HG03280 (cell line): ENCODE data around the gene DIP2C.

Experiments
- ATAC-seq: cut with Tn5 transposase; IDR thresholded peaks from one replicate; pipeline ENCODE4 v1.9.1; 2021; ENCODE audit warnings: mild to moderate bottlenecking, moderate library complexity; ENCODE audit not compliant: unreplicated experiment

DIP2C gene

GRCh38 chr10:630581-631073, 58.8 kb downstream of the DIP2C start:
- ATAC-seq: no peak

GRCh38 chr10:629186-629998, 60.1 kb downstream of the DIP2C start:
- ATAC-seq: no peak

- no peak for ATAC-seq
Measured at GRCh38 chr10:628386-629045, 61.0 kb downstream of the DIP2C start.

GRCh38 chr10:627032-627992, 62.2 kb downstream of the DIP2C start:
- no peak for ATAC-seq

GRCh38 chr10:625751-626711, 63.4 kb downstream of the DIP2C start:
- ATAC-seq: no peak

- ATAC-seq: no peak
Measured at GRCh38 chr10:625333-625696, 64.2 kb downstream of the DIP2C start.

- ATAC-seq: no peak
Measured at GRCh38 chr10:624605-625332, 64.7 kb downstream of the DIP2C start.

GRCh38 chr10:624312-624604, 65.2 kb downstream of the DIP2C start:
- ATAC-seq: no peak

GRCh38 chr10:623477-624311, 65.8 kb downstream of the DIP2C start:
- ATAC-seq: no peak

- no peak for ATAC-seq
Measured at GRCh38 chr10:623014-623413, 66.5 kb downstream of the DIP2C start.

- ATAC-seq: no peak
Measured at GRCh38 chr10:621981-622740, 67.3 kb downstream of the DIP2C start.

GRCh38 chr10:621513-621912, 68.0 kb downstream of the DIP2C start:
- no peak for ATAC-seq

GRCh38 chr10:620971-621370, 68.5 kb downstream of the DIP2C start:
- no peak for ATAC-seq

- no peak for ATAC-seq
Measured at GRCh38 chr10:620417-620816, 69.1 kb downstream of the DIP2C start.

GRCh38 chr10:619710-620109, 69.8 kb downstream of the DIP2C start:
- no peak for ATAC-seq

- ATAC-seq: no peak
Measured at GRCh38 chr10:618229-618989, 71.1 kb downstream of the DIP2C start.

GRCh38 chr10:617471-617870, 72.0 kb downstream of the DIP2C start:
- ATAC-seq: no peak
